Measurements from ENCODE around the gene TRPC1.
A peak's percentile ranks its signal among the peaks of the same experiment; 100 is the strongest.
"Not testable (repeated sequence)": the region's sequence is repeated elsewhere in the genome, so short reads cannot be mapped to it uniquely, and the experiment has no call there.

The TRPC1 gene

GRCh38 chr3:142723968-142724681, at the start of gene TRPC1:
TSS of gene TRPC1 (plus strand) at chr3:142724034. CDS start at chr3:142724560, 526 bp downstream.
- peak; percentile 1 to 59 for DNase-seq (ENCODE audit: low read depth in 2 of 2)

GRCh38 chr3:142676151-142676550, 47.7 kb upstream of the TRPC1 start:
- no peak for DNase-seq (ENCODE audit: low read depth in 2 of 2)

GRCh38 chr3:142680710-142681109, 43.1 kb upstream of the TRPC1 start:
- DNase-seq (ENCODE audit: low read depth in 2 of 2), result no peak

GRCh38 chr3:142690613-142691012, 33.2 kb upstream of the TRPC1 start:
- no peak for DNase-seq (ENCODE audit: low read depth in 2 of 2)

- no peak for DNase-seq (ENCODE audit: low read depth in 2 of 2)
Observed at GRCh38 chr3:142691527-142691926, 32.3 kb upstream of the TRPC1 start.

GRCh38 chr3:142693136-142693853, 30.5 kb upstream of the TRPC1 start:
- no peak for DNase-seq (ENCODE audit: low read depth in 2 of 2)

- DNase-seq (ENCODE audit: low read depth in 2 of 2), result no peak
Observed at GRCh38 chr3:142694225-142694624, 29.6 kb upstream of the TRPC1 start.

- DNase-seq (ENCODE audit: low read depth in 2 of 2), result no peak
Observed at GRCh38 chr3:142705198-142705597, 18.6 kb upstream of the TRPC1 start.

GRCh38 chr3:142706321-142707127, 17.3 kb upstream of the TRPC1 start:
- DNase-seq (ENCODE audit: low read depth in 2 of 2), result no peak

- DNase-seq (ENCODE audit: low read depth in 2 of 2), result no peak
Observed at GRCh38 chr3:142709207-142709606, 14.6 kb upstream of the TRPC1 start.

- not testable (repeated sequence) for DNase-seq (ENCODE audit: low read depth in 2 of 2)
Observed at GRCh38 chr3:142714882-142715281, 9.0 kb upstream of the TRPC1 start.

GRCh38 chr3:142716102-142716501, 7.7 kb upstream of the TRPC1 start:
- DNase-seq (ENCODE audit: low read depth in 2 of 2), result no peak

- peak in 1 of 2 donors; percentile 48 for DNase-seq (ENCODE audit: low read depth in 2 of 2)
Observed at GRCh38 chr3:142723665-142723967, 218 bp upstream of the TRPC1 start.

- DNase-seq (ENCODE audit: low read depth in 2 of 2), result no peak
Observed at GRCh38 chr3:142724682-142725356, 985 bp downstream of the TRPC1 start.

GRCh38 chr3:142725357-142725739, 1.5 kb downstream of the TRPC1 start:
- DNase-seq (ENCODE audit: low read depth in 2 of 2), result no peak

- DNase-seq (ENCODE audit: low read depth in 2 of 2), result no peak
Observed at GRCh38 chr3:142726017-142726416, 2.2 kb downstream of the TRPC1 start.

GRCh38 chr3:142732066-142732465, 8.2 kb downstream of the TRPC1 start:
- no peak for DNase-seq (ENCODE audit: low read depth in 2 of 2)

- DNase-seq (ENCODE audit: low read depth in 2 of 2), result no peak
Observed at GRCh38 chr3:142734834-142735233, 11.0 kb downstream of the TRPC1 start.

- DNase-seq (ENCODE audit: low read depth in 2 of 2), result no peak
Observed at GRCh38 chr3:142735462-142735861, 11.6 kb downstream of the TRPC1 start.

GRCh38 chr3:142738396-142738795, 14.6 kb downstream of the TRPC1 start:
- DNase-seq (ENCODE audit: low read depth in 2 of 2), result no peak

- DNase-seq (ENCODE audit: low read depth in 2 of 2), result no peak
Observed at GRCh38 chr3:142746646-142747045, 22.8 kb downstream of the TRPC1 start.

GRCh38 chr3:142750531-142750930, 26.7 kb downstream of the TRPC1 start:
- DNase-seq (ENCODE audit: low read depth in 2 of 2), result not testable (repeated sequence)

Measured in stimulated activated CD8-positive, alpha-beta memory T cell treated with anti-CD3 and anti-CD28 coated beads, Interleukin-7, amount 100 ng/mL, for 4 hours (primary cell).